HepG2 (cell line): Measurements from ENCODE around the gene TNFAIP8L2.

ENCODE experiments used
- MAZ ChIP-seq, 2 experiments: sonication (generic) in 1 of 2; formaldehyde crosslinking in 1 of 2; IDR thresholded peaks; 2 replicates each; pipeline versions ENCODE4 v1.5.0 to v1.6.1; 2012 to 2020; ENCODE audit warnings: low read depth in 2 of 2, mild to moderate bottlenecking in 2 of 2, borderline replicate concordance in 1 of 2, improper control_type of control experiment in 1 of 2, low read length in 1 of 2, missing genetic modification reagents in 1 of 2, moderate library complexity in 1 of 2
- MEIS2 ChIP-seq: sonication (generic); formaldehyde crosslinking; IDR thresholded peaks from 2 replicates; pipeline ENCODE4 v1.9.0; 2021; ENCODE audit warnings: mild to moderate bottlenecking, missing genetic modification reagents
- PPARG ChIP-seq: conservative IDR thresholded peaks from 2 replicates; pipeline ENCODE4 v1.6.1; 2016; ENCODE audit warnings: missing biosample characterization, missing genetic modification reagents
- SNRNP70 ChIP-seq: fragments of 200-400 bp; formaldehyde crosslinking; IDR thresholded peaks from 2 replicates; pipeline ENCODE4 v1.6.1; 2017; ENCODE audit warnings: mild to moderate bottlenecking, low read depth, low read length, moderate library complexity
- STAT5B ChIP-seq: sonication (generic); formaldehyde crosslinking; IDR thresholded peaks from 2 replicates; pipeline ENCODE4 v1.4.0; 2020; ENCODE audit warnings: missing genetic modification reagents
- TCF7L2 ChIP-seq: IDR thresholded peaks from 2 replicates; pipeline ENCODE4 v1.6.1; 2011; ENCODE audit warnings: mild to moderate bottlenecking, low read depth, low read length, moderate library complexity
- ZFP41 ChIP-seq: sonication (generic); formaldehyde crosslinking; IDR thresholded peaks from 2 replicates; pipeline ENCODE4 v1.4.0; 2020; ENCODE audit warnings: mild to moderate bottlenecking, missing genetic modification reagents, borderline replicate concordance
- ZNF274 ChIP-seq: sonication (generic); formaldehyde crosslinking; IDR thresholded peaks from 2 replicates; pipeline ENCODE4 v1.5.1; 2020; ENCODE audit warnings: mild to moderate bottlenecking, missing genetic modification reagents
- TF ChIP-seq, protein P1 (sequence below): sonication (generic); formaldehyde crosslinking; IDR thresholded peaks from 2 replicates; pipeline ENCODE4 v1.8.1; 2023; ENCODE audit warnings: missing genetic modification reagents, inconsistent platforms, borderline replicate concordance
- TF ChIP-seq, protein P2 (sequence below): sonication (generic); formaldehyde crosslinking; IDR thresholded peaks from 2 replicates; pipeline ENCODE4 v1.4.0; 2020; ENCODE audit warnings: mild to moderate bottlenecking, missing genetic modification reagents
- TF ChIP-seq, protein P3 (sequence below): sonication (generic); formaldehyde crosslinking; IDR thresholded peaks from 2 replicates; pipeline ENCODE4 v1.5.1; 2020; ENCODE audit warnings: mild to moderate bottlenecking, missing genetic modification reagents, moderate library complexity

DNA sequence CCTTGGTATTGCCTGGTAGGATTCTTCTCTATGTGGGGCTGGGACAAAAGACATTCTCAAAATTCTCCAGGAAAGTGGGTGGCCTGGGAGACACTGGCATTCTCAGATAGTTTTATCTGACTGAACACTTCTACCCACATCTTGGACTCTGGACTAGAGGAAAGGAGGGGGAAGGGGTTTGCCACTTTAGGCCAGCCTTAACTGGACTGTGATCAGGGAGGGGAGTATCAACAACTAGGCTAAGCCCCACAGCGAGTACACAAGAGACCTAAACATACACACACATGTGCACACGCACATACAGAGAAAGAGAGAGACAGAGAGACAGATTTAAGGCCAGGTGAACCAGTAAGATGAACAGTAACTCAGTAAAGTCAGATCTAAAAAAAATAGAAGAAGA, 8.8 kb upstream of the TNFAIP8L2 start:
- no peak for TF ChIP-seq STAT5B (CRISPR knock-in tag)
- TF ChIP-seq, protein P1, sequence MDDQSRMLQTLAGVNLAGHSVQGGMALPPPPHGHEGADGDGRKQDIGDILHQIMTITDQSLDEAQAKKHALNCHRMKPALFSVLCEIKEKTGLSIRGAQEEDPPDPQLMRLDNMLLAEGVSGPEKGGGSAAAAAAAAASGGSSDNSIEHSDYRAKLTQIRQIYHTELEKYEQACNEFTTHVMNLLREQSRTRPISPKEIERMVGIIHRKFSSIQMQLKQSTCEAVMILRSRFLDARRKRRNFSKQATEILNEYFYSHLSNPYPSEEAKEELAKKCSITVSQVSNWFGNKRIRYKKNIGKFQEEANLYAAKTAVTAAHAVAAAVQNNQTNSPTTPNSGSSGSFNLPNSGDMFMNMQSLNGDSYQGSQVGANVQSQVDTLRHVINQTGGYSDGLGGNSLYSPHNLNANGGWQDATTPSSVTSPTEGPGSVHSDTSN (CRISPR knock-in tag): no peak
- TF ChIP-seq, protein P2, sequence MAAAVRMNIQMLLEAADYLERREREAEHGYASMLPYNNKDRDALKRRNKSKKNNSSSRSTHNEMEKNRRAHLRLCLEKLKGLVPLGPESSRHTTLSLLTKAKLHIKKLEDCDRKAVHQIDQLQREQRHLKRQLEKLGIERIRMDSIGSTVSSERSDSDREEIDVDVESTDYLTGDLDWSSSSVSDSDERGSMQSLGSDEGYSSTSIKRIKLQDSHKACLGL (CRISPR knock-in tag): no peak
- TF ChIP-seq ZFP41 (CRISPR knock-in tag): no peak
- TF ChIP-seq, protein P3, sequence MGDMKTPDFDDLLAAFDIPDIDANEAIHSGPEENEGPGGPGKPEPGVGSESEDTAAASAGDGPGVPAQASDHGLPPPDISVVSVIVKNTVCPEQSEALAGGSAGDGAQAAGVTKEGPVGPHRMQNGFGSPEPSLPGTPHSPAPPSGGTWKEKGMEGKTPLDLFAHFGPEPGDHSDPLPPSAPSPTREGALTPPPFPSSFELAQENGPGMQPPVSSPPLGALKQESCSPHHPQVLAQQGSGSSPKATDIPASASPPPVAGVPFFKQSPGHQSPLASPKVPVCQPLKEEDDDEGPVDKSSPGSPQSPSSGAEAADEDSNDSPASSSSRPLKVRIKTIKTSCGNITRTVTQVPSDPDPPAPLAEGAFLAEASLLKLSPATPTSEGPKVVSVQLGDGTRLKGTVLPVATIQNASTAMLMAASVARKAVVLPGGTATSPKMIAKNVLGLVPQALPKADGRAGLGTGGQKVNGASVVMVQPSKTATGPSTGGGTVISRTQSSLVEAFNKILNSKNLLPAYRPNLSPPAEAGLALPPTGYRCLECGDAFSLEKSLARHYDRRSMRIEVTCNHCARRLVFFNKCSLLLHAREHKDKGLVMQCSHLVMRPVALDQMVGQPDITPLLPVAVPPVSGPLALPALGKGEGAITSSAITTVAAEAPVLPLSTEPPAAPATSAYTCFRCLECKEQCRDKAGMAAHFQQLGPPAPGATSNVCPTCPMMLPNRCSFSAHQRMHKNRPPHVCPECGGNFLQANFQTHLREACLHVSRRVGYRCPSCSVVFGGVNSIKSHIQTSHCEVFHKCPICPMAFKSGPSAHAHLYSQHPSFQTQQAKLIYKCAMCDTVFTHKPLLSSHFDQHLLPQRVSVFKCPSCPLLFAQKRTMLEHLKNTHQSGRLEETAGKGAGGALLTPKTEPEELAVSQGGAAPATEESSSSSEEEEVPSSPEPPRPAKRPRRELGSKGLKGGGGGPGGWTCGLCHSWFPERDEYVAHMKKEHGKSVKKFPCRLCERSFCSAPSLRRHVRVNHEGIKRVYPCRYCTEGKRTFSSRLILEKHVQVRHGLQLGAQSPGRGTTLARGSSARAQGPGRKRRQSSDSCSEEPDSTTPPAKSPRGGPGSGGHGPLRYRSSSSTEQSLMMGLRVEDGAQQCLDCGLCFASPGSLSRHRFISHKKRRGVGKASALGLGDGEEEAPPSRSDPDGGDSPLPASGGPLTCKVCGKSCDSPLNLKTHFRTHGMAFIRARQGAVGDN (CRISPR knock-in tag): no peak
- TF ChIP-seq TCF7L2: no peak
- TF ChIP-seq ZNF274 (CRISPR knock-in tag): no peak
- TF ChIP-seq PPARG: no peak
- no peak for TF ChIP-seq SNRNP70
- TF ChIP-seq MEIS2 (CRISPR knock-in tag): no peak
- TF ChIP-seq MAZ (IDR thresholded peaks at IDR 0.05; ENCODE audit: borderline replicate concordance, low read depth, low read length): no peak
- TF ChIP-seq MAZ (CRISPR knock-in tag; IDR thresholded peaks at IDR 0.05; ENCODE audit: low read depth): no peak
